Ovary (tissue), 10 donors: Measurements from ENCODE around the gene SGMS1. TPM values are rescaled to one million over a fixed set of nuclear protein-coding genes. Genes with fewer than 3 reads are reported as not detected.
"Not testable (repeated sequence)": the region's sequence is repeated elsewhere in the genome, so short reads cannot be mapped to it uniquely, and the experiment has no call there.

ENCODE experiments used
- DNase-seq, 5 donors: peaks; one replicate each; pipeline ENCODE4 v3.0.0-alpha.2; 2019 to 2020
- H3K27ac ChIP-seq, 2 donors: fragments of 200-600 bp; one replicate each; pipeline versions ENCODE4 v1.5.1 to v1.8.0; 2019 to 2022
- H3K27me3 ChIP-seq: fragments of 200-600 bp; one replicate; pipeline ENCODE4 v1.8.0; 2022
- H3K36me3 ChIP-seq: fragments of 200-600 bp; sonication (generic); one replicate; pipeline ENCODE4 v1.5.1; 2019
- H3K4me1 ChIP-seq: one replicate; pipeline ENCODE4 v1.8.1; 2013; ENCODE audit warnings: mild to moderate bottlenecking, moderate library complexity; ENCODE audit not compliant: insufficient read depth
- H3K4me3 ChIP-seq: fragments of 200-600 bp; sonication (generic); one replicate; pipeline ENCODE4 v1.5.1; 2017
- H3K9me3 ChIP-seq, 2 donors: fragments of 200-600 bp in 1 of 2; sonication (generic) in 1 of 2; one replicate each; pipeline versions ENCODE4 v1.5.1 to v1.8.1; 2013 to 2019; ENCODE audit warnings: mild to moderate bottlenecking in 1 of 2, moderate library complexity in 1 of 2
- CTCF ChIP-seq, 3 donors: fragments of 450-650 bp in 2 of 3; fragments of 200-600 bp in 1 of 3; IDR thresholded peaks; one replicate each; pipeline versions ENCODE4 v1.5.1 to v1.8.0; 2016 to 2022; ENCODE audit warnings: antibody characterized with exemption in 3 of 3, mild to moderate bottlenecking in 1 of 3
- EP300 ChIP-seq: sonication (generic); formaldehyde crosslinking; IDR thresholded peaks from one replicate; pipeline ENCODE4 v1.6.1; 2017; ENCODE audit warnings: antibody characterized with exemption
- POLR2A ChIP-seq: fragments of 450-650 bp; IDR thresholded peaks from one replicate; pipeline ENCODE4 v1.6.1; 2017; ENCODE audit warnings: antibody characterized with exemption, mild to moderate bottlenecking, moderate library complexity
- WGBS, 3 donors: extraction: QIAGEN DNeasy Blood & Tissue Kit in 1 of 3; methylation state at CpG; one replicate each; pipeline versions ENCODE4 v1.1.5 to v1.1.7; 2013 to 2017; 5-methylcytosine and 5-hydroxymethylcytosine counted together
- intact Hi-C, 4 donors: fragments of 100-400 bp; cut with DNase I; formaldehyde crosslinking; loops; one replicate each; pipeline versions ENCODE4 v1.11.0 to v1.15.1; 2022 to 2023
- long read RNA-seq, 3 donors: library from polyadenylated mRNA in 2 of 3; unstranded in 2 of 3; transcript quantifications; one replicate each; pipeline ENCODE4 v2.0.0 and lab custom pipeline, GENCODE V29; 2021 to 2026
- polyA plus RNA-seq, 2 donors: library from polyadenylated mRNA; stranded (reverse); fragments of 200-250 nt in 1 of 2; fragments of 350-450 nt in 1 of 2; fragmentation: Illumina TruSeq in 1 of 2; extraction: RNeasy Lipid Tissue Mini Kit (QIAGEN cat#74804) in 1 of 2; gene quantifications; one replicate each; pipeline ENCODE4 v1.2.3, GENCODE V29; 2013 to 2014
- total RNA-seq, 7 donors: library from RNA; depleted of rRNA in 2 of 7; stranded (reverse); fragments of >200 nt in 2 of 7; fragmentation: NEBNext Ultra II Directional in 3 of 7; extraction: Animal tissue kit (Norgen Biotek cat#: 25700) in 3 of 7; gene quantifications; one replicate each; pipeline versions ENCODE4 v1.1.0 to v1.2.4, GENCODE V29; 2016 to 2023
- donor health status: DM: no; HTN: no; CAD: no; lungs with moderate emphysema.
- donor health status: DM: no; HTN: no; CAD: no.
- donor health status: Bipolar disorder and iron deficiency.
- donor health status: DM: yes; HTN: yes; CAD: no.
- donor health status: DM: no; HTN: no; CAD: no.
- donor health status: DM: yes; HTN: yes; CAD: no.

The SGMS1 gene
- total RNA-seq (10 to 100 TPM; 31.4 to 90.0 (median 39.1) TPM), polyA plus RNA-seq (10 to 100 TPM; 15.6 to 22.5 TPM)
- long read RNA-seq, donor 1, transcript SGMS1-202 (11 exons, 3,744 nt): major isoform, 24 of 52 reads
- long read RNA-seq, donor 1, partial matches to known transcripts: 11 of 52 reads
- long read RNA-seq, donor 1, other reads (novel, unspliced or antisense): 16 of 52 reads
- long read RNA-seq, donor 2, partial matches to known transcripts: 0 of 2 reads
- long read RNA-seq, donor 2, other reads (novel, unspliced or antisense): 0 of 2 reads
- long read RNA-seq, donor 3, transcript SGMS1-202 (11 exons, 3,744 nt): major isoform, 52 of 70 reads
- long read RNA-seq, donor 3, partial matches to known transcripts: 6 of 70 reads
- long read RNA-seq, donor 3, other reads (novel, unspliced or antisense): 12 of 70 reads

- H3K9me3 ChIP-seq: no peaks in the 10 kb centered on the region
- peak; percentile 86 to 91 (median 88) for DNase-seq
- peak in 1 of 3 donors; percentile 24 for TF ChIP-seq CTCF (IDR thresholded peaks at IDR 0.05)
- TF ChIP-seq POLR2A: peak; percentile 60
- no peak for TF ChIP-seq EP300
- H3K27me3 ChIP-seq: no peaks in the 10 kb centered on the region
- intact Hi-C loops: loop anchor here (5.0 to 10.0 kb wide), 5 partner anchors 67 to 1547 kb away; no protein-coding TSS in a partner anchor
- peak within 1 kb of the TSS; percentile 95 to 100 for H3K27ac ChIP-seq
- peaks cover 1% of the 10 kb centered on the region for H3K4me1 ChIP-seq
- no peaks in the 10 kb centered on the region for H3K36me3 ChIP-seq
- peak within 1 kb of the TSS; percentile 67 for H3K4me3 ChIP-seq
- WGBS, 3 donors: 0 to 1% (median 0%) methylated on average over 35 to 74 of the region's 74 CpGs
Measured at GRCh38 chr10:50623663-50624412, at the start of gene SGMS1. Gene SGMS1, minus strand, starts transcription at chr10:50623956. Its CDS starts 279,842 bp downstream, at chr10:50344114.

GRCh38 chr10:50672152-50672551 lies 48.4 kb upstream of the SGMS1 start:
- H3K4me1 ChIP-seq, H3K27ac ChIP-seq, H3K36me3 ChIP-seq, intact Hi-C loops, H3K27me3 ChIP-seq, H3K4me3 ChIP-seq, DNase-seq, H3K9me3 ChIP-seq: not testable (repeated sequence)
- 83 to 96% (median 91%) methylated on average over 1 of the region's 1 CpG for WGBS, 3 donors

- intact Hi-C loops, H3K4me3 ChIP-seq, DNase-seq, H3K9me3 ChIP-seq, H3K4me1 ChIP-seq, H3K36me3 ChIP-seq, H3K27ac ChIP-seq, H3K27me3 ChIP-seq: not testable (repeated sequence)
- 78 to 95% (median 82%) methylated on average over 2 of the region's 2 CpGs for WGBS, 3 donors
Measured at GRCh38 chr10:50671645-50672044, 47.9 kb upstream of the SGMS1 start.

- H3K27ac ChIP-seq, DNase-seq, H3K4me1 ChIP-seq, H3K36me3 ChIP-seq, H3K27me3 ChIP-seq, intact Hi-C loops, H3K4me3 ChIP-seq, H3K9me3 ChIP-seq: not testable (repeated sequence)
- WGBS, 3 donors: 61 to 97% (median 74%) methylated on average over 3 to 6 of the region's 6 CpGs
Measured at GRCh38 chr10:50669957-50670356, 46.2 kb upstream of the SGMS1 start.

GRCh38 chr10:50667353-50667752 lies 43.6 kb upstream of the SGMS1 start:
- H3K4me3 ChIP-seq, intact Hi-C loops, H3K27me3 ChIP-seq, H3K9me3 ChIP-seq, H3K4me1 ChIP-seq, H3K36me3 ChIP-seq, DNase-seq, H3K27ac ChIP-seq: not testable (repeated sequence)
- WGBS, 3 donors: 45 to 77% (median 57%) methylated on average over 1 of the region's 1 CpG

- H3K27me3 ChIP-seq, intact Hi-C loops, H3K27ac ChIP-seq: not testable (repeated sequence)
Measured at GRCh38 chr10:50662420-50662819, 38.7 kb upstream of the SGMS1 start.

GRCh38 chr10:50661563-50661962 lies 37.8 kb upstream of the SGMS1 start:
- H3K27me3 ChIP-seq, DNase-seq, H3K9me3 ChIP-seq, H3K4me3 ChIP-seq, H3K36me3 ChIP-seq, H3K4me1 ChIP-seq, intact Hi-C loops, H3K27ac ChIP-seq: not testable (repeated sequence)
- 90 to 97% (median 92%) methylated on average over 4 of the region's 4 CpGs for WGBS, 3 donors

More at GRCh38 chr10:50662420-50662819, 38.7 kb upstream of the SGMS1 start:
- not testable (repeated sequence) for H3K4me3 ChIP-seq, H3K9me3 ChIP-seq, DNase-seq, H3K4me1 ChIP-seq, H3K36me3 ChIP-seq
- WGBS, 3 donors: 84 to 92% (median 90%) methylated on average over 5 of the region's 5 CpGs

- intact Hi-C loops: not testable (repeated sequence)
- 51 to 67% (median 64%) methylated on average over 32 of the region's 32 CpGs for WGBS, 3 donors
Measured at GRCh38 chr10:50659865-50660730, 36.3 kb upstream of the SGMS1 start.

GRCh38 chr10:50659016-50659864 lies 35.5 kb upstream of the SGMS1 start:
- intact Hi-C loops, DNase-seq, H3K9me3 ChIP-seq, H3K36me3 ChIP-seq, H3K27ac ChIP-seq, H3K27me3 ChIP-seq, H3K4me3 ChIP-seq, H3K4me1 ChIP-seq: not testable (repeated sequence)
- 92% methylated on average over 35 of the region's 35 CpGs for WGBS, 3 donors

More at GRCh38 chr10:50659865-50660730, 36.3 kb upstream of the SGMS1 start:
- not testable (repeated sequence) for H3K27ac ChIP-seq, H3K36me3 ChIP-seq, H3K4me3 ChIP-seq, H3K9me3 ChIP-seq, H3K4me1 ChIP-seq, H3K27me3 ChIP-seq
- DNase-seq: peak in 2 of 5 donors; percentile 23 to 35
